ENCODE data around the gene RALGAPB.
"Not testable (repeated sequence)": the region's sequence is repeated elsewhere in the genome, so short reads cannot be mapped to it uniquely, and the experiment has no call there.

RALGAPB gene

DNA sequence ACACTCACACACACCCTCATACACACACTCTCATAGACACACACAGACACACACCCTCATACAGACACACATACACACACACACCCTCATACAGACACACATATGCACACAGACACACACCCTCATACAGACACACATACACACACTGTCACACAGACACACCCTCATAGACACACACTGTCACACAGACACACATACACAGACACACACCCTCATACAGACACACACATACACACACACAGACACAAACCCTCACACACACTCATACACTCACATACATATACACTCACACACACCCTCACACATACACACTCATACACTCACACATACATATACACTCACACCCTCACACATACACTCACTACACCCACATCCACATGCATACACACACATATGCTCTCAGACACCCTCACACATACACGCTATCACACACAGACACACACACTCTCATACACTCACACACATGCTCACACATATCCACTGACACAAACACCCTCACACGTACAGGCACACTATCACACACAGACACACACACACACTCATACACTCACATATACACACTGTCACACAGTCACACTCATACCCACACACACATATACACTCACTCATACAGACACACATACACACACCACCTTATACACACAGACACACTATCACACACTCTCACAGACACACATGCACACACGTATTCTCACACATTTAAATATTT is 117.5 kb downstream of the RALGAPB start:
- no peak for DNase-seq

DNA sequence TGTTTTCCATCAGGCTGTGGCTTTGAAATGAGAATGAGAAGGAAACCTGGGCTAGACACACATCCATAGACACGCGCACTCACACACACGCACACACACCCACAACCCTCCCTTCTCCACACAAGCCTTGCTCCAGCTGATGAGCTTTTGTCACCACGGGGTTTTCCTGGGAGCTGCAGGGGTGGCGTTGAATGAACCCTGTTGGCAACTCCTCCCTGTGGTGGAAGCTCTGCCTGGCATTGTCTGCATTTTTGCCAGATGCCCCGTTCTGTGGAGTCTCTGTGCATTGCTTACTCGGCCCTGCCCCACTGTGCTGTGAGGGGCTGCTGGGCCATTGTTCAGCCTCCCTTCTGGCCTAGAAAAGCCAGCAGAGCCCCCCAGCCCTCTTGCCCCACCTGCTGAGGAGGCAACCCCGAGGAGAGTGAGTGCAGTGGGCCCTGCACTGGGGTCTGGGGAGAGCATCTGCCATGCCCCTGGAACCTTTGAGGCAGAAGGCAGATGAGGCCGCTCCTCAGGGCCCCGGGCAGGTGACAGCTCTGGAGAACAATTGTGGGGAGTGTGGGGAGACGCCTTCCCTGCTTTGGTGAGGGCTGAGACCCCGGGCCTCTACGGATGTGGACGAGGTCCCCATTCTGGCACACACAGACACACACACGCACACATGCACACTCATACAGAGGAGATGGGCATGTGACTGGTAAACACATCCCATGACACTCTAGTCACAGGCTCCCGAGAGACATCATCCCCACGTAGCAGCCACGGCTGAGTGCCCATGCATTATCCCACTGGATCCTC is 118.2 kb downstream of the RALGAPB start:
- no peak for DNase-seq

DNA sequence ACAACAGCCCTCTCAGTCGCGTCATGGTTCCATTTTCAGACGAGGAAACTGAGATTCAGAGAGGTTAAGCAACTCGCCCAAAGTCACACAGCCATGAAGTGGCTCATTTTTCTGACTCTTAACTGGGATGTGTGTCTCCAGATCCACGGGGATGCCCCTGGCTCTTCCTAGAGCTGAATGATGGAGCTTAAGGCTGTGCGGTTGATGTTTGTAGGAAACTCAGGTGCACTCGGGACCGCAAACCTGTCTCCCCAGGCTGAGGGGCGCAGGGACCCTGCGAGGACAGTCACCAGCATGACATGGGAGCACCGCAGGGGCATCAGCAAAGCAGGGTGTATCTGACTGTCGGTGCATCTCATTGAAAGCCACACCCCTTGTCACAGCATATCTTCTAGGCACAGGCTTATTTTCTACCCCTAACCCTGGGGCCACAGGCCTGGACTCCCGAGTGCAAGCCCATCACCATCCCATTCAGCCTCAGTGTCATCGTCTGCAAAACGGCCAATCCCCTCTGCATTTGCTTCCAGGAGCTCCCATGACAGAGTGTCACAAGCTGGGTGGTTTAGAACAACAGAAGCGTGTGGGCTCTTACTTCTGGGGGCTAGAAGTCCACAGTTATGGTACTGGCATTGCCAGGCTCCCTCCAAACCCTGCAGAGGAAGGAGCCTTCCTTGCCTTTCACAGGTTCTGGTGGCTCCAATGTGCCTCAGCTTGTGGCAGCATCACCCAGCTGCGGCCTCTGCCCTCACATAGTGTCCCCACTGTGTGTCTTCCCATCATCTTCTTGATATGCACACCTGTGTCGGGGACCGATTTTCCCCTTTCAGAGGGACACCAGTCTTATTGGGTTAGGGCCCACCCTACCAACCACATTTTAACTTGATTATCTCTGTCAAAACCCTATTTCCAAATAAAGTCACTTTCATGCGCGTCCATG is 119.1 kb downstream of the RALGAPB start:
- DNase-seq = no peak

DNA sequence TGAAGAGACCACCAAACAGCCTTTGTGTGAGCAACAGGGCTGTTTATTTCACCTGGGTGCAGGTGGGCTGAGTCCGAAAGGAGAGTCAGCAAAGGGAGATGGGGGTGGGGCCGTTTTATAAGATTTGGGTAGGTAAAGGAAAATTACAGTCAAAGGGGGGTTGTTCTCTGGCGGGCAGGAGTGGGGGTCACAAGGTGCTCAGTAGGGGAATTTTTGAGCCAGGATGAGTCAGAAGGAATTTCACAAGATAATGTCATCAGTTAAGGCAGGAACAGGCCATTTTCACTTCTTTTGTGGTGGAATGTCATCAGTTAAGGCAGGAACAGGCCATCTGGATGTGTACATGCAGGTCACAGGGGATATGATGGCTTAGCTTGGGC is 119.8 kb downstream of the RALGAPB start:
- not testable (repeated sequence) for DNase-seq

DNA sequence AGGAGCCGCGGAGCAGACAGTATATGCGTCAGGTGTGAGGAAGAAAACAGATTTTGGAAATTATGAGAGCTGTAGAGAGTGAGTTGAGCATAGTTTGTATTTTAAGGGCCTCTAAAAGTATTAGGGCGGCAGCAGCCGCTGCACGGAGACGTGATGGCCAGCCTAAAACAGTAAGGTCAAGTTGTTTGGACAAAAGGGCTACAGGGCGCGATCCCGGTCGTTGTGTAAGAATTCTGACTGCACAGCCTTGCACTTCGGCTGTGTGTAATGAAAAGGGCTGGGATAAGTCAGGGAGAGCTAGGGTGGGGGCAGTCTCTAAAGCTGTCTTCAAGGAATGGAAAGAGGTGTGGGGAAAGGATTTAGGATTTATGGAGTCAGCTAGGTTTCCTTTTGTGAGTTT is 121.6 kb downstream of the RALGAPB start:
- not testable (repeated sequence) for DNase-seq

DNA sequence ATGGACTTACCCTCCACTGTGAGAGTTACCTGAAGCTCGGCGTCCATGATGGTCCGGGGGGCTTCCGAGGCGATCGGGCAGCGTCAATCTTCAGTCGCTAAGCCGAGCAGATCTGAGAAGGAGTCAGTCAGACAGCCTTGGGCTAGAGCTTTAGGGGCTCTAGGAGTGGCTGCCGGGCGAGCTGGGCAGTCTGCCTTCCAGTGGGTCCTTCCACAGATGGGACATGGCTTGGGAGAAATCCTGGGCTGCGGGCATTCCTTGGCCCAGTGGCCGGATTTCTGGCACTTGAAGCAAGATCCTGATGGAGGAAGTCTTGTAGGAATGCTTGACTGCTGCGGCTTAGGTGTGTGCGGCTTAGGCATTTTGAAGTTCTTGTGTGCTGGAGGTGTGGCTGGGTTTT is 123.2 kb downstream of the RALGAPB start:
- DNase-seq = not testable (repeated sequence)

DNA sequence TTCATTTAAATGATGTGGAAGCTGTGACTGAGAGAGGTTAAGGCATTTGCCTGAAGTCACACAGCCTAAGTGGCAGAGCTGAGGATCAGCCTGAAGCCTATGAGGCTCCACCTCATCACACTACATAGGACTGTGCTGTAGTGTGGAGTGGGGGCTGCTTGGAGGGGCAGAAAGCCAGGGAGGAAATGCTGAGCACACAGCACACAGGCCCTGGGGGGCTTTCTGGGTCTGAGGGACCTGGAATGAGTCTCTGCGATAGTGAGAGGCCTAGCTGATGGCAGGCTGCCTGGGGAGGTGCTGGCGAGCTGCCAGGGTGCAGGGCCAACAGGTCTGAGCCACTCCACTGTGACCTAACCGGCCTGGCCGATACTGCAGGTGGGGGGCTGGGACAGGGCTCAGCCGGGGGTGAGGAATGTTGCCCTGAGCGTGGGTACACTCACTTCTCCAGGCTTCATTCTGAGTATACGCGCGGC is 126.8 kb downstream of the RALGAPB start:
- DNase-seq = no peak

DNA sequence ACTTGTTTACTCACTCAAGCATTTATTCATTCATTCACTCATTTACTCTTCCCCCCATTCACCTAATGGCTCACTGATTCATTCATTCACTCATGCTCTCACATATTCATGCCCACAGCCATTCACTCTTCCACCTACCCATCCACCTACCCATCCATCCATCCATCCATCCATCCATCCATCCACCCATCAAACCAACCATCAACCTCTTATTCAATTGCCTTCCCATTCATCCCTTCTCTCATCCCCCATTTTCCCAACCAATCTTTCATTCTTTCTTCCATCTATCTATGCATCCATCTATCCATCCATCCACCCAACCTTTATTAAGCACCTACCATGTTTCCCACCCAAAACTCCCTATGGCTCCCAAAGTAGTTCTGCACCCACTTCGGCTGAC is 127.4 kb downstream of the RALGAPB start:
- DNase-seq = no peak

DNA sequence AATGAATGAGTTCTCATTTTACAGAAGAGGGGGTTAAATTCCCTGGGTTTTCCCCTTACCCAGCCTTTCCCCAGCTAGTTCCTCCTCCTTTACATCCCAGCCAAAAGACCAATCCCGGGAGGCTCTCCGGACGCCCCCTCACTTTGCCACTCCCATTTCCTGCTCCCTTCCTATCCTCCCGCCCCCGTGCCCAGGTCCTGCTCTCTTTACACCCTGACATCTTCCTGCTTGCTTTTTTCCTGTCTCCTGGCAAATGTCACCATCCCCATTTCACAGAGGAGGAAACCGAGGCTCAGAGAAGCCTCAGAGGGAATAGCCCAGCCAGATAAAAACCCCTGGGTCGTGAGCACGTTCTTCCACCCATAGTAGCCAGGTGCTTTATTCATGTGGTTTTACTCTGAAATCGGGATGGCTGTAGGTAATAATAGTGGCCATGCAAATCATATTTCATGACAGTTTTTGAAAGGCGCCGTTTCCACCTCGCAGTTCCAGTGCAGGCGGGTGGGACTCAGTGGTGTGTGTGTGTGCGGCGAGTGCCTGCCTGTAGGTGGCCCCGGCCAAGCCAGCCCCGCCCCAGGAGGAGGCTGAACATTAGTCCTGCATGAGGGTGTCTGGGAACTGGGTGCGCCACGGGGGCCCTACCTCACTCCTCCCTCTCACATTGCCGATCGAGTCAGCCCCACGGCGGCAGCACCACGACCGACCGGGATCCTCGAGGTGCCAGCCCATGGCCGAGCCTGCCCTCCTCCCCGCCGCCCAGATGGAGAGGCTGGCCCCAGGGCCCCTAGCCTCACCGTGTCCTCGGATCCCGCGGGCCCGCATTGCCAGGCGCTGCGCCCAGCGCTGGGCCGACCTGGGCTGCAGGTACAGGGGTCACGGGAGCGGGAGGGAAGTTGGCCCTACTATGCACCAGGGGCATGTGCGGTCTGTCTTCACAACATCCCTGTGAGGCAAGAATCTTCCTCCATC is 128.9 kb downstream of the RALGAPB start, which contains the start of gene ARHGAP40:
Gene ARHGAP40 (plus strand): TSS at position 594 of the 969 bp plus-strand sequence.
- DNase-seq = no peak

DNA sequence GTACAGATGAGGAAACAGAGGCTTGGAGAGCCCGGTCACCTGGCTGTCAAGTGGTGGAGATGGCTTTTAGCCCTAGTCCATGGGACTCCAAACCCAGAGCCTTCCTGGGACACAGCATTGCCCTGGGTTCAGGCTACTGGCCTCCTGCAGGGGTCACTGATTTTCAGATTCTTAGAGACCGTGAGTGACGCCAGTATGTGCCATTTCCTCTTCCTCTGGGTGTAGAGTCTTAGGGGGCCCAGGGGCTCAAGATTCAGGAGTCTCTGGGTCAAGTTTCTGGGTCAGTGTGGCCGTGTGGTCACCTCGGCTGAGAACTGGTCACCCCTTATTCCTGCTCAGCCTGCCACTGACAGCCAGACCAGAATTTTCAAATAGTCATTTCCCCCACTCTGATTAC is 129.5 kb downstream of the RALGAPB start:
- no peak for DNase-seq

DNA sequence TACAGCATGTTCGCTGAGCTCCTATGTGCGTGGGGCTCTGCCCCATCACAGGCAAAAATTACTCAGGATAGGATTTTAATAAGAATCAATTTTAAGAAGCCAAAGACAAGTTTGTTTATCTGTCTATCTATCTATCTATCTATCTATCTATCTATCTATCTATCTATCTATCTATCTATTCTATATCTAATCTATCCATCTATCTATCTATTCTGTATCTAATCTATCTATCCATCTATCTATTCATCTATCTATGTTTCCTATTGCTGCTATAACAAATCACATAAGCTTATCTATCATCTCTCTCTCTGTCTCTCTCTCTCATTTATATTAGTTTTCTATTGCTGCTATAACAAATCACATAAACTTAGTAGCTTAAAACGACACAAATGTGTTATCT is 130.6 kb downstream of the RALGAPB start:
- no peak for DNase-seq

DNA sequence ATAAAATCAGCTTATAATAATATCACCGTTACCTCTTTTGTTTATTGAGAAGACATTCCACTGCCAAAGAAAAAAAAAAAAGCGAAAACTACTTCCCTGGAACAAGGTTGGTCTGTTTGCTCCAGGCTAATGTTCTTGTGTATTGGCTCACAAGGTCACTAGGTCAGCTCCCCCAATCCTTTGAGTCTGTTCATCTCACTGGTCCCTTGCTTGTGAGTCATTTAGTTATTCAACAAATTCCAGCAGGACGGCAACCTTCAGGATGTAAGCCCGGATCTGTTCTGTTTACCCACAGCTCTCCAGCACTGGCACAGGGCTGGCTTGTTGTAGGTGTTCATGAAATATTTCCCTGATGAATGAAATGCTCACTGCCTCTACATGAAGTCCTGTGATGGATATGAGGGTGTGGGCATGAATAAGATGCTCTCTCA is 132.2 kb downstream of the RALGAPB start:
- DNase-seq = no peak

DNA sequence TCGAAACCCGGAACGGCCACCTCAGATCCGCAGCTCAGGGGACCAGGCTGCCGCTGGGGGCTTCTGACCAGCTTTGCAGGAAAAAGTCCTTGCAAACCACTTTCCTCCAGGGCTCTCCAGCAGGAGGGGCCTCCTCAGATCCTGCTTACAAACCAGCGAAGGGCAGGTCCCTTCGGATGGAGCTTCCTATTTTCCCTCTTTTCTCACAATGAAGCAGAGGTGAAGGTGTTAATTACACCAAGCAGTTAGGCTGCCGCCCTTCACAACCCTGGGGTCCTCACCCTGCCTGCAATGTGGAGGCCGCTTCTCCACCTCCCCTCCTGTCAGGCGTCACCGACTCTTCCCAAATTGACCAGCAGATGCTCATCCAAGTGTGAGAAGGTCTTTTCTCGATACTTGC is 134.7 kb downstream of the RALGAPB start:
- DNase-seq = no peak

DNA sequence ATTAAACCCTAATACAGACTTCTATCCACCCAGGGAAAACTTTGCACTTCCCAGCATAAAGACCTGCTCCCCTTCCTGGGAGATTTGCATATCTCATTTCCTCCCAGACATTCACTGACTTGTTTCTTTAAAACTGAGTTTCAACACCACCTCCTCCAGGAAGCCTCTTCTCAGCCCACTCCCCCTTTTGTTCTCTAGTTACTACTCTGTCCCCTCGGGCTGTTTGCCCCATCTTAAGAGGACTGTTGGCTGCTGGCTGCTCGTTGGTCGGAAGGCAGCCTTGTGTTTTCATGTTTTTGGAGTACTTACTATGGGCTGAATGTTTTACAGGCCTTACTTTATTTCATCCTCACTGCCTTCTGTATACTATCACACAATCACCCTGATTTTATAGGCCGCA is 135.5 kb downstream of the RALGAPB start:
- no peak for DNase-seq

DNA sequence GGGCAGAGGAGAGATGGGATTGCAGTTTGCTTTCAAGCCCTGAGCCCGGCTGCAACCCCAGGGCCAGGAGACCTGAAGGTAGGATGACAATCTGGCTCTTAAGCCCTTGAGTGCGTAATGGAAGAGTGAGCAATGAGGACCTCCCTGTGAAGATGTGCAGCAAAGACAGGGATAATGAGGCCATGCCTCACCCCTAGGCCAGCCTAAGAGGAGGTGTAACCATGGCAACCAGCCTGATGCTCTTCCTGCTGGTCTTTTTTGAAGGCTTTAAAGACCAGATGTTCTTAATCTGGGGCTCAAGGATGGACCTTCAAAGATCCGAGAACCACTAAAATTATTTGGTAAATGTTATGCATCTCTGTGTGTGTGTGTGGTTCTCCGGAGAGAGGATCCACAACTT is 137.2 kb downstream of the RALGAPB start:
- DNase-seq = peak; percentile 39

DNA sequence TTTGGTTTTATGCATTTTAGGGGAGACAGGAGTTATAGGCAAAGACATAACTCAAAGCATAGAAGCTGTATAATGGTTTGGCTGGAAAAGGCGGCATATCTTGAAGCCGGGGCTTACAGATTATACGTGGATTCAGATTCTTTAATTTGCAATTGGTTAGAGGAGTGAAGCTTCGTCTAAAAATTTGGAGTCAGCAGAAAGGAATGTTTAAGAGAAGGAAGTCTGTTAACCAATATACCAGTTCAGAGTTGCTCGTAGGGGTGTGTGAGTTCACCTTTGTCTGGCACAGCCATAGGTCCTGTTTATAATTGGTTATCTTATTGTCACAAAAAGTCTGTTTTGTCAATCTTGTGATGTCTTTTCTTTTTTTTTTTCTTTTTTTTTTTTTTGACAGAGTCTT is 137.9 kb downstream of the RALGAPB start:
- DNase-seq = no peak

DNA sequence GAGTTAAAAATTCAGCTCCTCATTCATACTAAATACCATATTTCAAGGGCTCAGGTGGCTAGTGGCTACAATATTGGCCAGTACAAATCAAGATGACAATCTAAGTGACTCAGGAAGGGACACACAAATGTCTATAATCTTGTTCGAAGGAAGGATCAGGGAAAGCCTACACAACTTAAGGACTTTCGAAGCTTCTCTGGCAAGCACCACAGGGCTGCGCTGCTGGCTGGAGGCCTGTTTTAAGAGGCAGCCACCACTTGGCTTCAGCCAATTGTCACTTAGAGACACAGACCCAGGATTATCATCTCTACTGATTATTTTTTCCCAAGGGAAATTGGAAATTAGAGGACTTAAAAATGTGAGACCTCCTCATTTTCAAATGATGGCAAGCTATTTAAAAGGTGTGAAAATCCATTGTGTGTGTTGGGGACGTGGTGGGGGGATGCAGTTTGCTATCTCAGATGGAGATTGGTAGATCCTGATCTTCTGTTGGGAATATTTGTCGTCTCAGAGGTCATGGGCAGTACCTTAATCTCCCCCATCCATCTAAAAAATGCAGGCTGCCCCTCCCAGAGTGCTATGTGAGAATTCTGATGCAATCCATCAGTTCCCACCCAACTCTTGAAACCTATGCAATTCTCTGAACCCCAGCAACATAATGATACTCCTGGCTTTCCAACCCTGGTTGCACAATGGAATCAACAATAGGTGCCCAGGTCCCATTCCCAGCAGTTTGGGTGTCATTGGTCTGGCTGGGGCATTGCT is 140.3 kb downstream of the RALGAPB start:
- DNase-seq = no peak

DNA sequence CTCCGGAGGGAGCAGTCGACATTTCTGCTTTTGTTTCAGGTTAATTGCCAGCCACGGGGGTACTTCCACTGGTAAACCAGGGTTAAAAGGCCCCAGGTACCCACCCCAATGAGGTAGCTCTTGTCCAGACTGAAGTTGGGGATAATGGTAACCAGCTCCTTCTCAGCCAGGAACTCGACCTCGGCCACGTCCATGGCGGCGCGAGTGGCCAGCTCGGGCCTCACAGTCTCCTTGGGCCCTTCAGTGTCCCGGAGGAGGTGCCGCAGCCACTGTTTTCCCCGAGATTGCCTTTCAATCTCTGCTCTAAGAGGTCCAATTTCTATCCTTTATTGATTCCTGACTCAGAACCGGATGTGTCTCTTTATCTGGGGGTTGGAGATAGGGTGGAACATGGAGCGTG is 142.6 kb downstream of the RALGAPB start:
- no peak for DNase-seq

DNA sequence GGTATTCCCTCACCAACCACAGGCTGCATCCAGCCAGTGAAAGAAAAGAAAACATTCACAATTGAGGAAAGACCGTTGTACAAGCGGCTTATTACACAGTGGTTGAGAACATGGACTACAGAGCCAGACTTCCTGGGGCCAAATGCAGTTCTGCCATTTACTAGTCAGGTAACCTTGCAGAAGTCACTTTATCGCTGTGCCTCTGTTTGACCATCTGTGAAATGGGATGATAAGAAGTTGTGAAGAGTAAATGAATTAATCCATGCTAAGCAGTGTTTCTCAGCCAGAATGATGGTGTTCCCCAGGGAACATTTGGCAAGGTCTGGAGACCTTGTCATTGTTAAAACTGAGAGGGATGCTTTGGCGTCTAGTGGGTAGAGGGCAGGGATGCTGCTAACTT is 143.8 kb downstream of the RALGAPB start:
- no peak for DNase-seq

DNA sequence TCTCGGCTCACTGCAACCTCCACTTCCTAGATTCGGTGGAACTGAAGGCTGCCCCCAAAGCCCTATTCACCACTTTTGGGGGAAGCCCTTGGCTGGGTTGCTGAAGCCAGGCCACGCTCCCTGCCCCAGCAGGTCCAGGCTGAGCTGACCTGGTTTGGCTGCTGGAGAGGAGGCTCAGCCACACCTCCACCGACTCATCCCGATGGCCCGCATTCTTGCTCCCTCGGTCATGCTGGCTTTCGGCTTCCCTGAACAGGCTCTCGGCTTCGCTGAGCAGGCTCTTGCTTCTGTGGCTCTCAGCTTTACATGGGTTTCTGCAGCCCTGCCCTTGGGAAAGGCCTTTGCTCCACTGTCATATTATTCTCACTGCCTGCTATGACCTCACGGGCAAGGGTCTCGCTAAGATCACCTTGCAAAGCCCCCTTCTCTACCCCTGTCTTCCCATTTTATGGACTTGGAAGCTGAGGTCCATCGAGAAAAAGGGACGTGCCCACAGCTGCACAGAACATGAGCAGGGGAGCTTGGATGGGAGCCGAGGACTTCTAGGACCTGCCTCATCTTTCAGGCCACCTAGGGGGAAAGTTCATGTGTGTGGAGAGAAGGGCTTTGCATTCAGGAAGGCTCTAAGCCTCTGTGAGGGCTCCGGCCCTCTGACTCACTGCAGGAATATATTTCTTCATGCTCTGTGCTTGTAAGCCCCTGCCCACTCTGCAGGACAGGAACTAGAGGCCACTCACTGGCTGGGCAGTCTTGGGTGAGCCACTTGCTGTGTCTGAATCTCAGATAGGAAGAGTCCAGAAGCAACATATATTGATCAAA is 144.6 kb downstream of the RALGAPB start:
- DNase-seq = no peak
